Astrocyte of the cerebellum (primary cell): ENCODE results near the gene PRKN.

Experiments used
- DNase-seq: peaks from one replicate; pipeline ENCODE4 v3.0.0-alpha.2; 2011; ENCODE audit warnings: low read depth
- H3K4me3 ChIP-seq: 2 replicates; pipeline ENCODE4 v1.5.1; 2011; ENCODE audit warnings: mild to moderate bottlenecking, low read depth, low read length, moderate library complexity
- in situ Hi-C: cut with HindIII; loops from 2 replicates; pipeline ENCODE4 v1.10.0; 2017; ENCODE audit warnings: low sequenced_read_pairs
- TF ChIP-seq, protein P1 (sequence below): IDR thresholded peaks from 2 replicates; pipeline ENCODE4 v1.5.1; 2012; ENCODE audit warnings: low read length, low read depth, moderate library complexity, mild to moderate bottlenecking; ENCODE audit errors: missing control alignments

The PRKN gene

DNA sequence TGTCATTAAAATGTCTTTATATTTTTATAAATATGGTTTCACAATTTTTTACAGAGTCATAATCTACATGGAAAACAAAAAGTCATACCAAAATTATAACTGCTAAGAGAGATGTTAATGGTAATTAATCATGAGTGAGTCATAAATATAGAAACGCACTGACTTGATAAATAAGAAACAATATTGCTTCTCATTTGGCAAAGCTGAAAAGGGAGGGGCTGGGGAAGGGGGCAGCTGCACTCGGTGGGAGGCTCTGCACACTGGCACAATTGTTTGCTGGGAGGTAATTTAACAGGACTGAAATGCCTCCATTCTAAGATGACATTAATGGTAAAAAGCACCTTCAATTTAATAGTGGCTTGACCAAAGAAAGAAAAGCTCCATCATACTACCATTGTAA, 1320.5 kb downstream of the PRKN start:
- no peak for DNase-seq
- in situ Hi-C loops: no loop called here
- TF ChIP-seq, protein P1, sequence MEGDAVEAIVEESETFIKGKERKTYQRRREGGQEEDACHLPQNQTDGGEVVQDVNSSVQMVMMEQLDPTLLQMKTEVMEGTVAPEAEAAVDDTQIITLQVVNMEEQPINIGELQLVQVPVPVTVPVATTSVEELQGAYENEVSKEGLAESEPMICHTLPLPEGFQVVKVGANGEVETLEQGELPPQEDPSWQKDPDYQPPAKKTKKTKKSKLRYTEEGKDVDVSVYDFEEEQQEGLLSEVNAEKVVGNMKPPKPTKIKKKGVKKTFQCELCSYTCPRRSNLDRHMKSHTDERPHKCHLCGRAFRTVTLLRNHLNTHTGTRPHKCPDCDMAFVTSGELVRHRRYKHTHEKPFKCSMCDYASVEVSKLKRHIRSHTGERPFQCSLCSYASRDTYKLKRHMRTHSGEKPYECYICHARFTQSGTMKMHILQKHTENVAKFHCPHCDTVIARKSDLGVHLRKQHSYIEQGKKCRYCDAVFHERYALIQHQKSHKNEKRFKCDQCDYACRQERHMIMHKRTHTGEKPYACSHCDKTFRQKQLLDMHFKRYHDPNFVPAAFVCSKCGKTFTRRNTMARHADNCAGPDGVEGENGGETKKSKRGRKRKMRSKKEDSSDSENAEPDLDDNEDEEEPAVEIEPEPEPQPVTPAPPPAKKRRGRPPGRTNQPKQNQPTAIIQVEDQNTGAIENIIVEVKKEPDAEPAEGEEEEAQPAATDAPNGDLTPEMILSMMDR: no peak
- no peak overlapping the region for H3K4me3 ChIP-seq

DNA sequence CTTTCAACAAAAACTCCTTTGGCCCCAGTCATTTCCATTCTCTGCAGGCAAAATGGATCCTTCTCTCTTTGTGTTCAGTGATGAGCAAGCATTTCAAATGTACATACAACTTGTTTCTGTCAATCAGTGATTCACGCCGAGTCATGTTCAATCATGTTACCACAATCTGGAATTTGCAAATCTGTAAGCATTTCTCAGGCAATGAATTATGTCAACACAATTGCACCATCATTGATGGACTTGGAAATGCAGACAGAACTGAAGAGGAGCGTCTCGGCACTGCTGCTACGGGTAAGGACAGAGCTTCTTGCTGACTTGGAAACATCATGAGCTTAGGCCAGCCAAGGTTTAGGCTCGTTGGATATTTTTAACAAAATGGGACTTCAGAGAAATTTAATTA, 1320.9 kb downstream of the PRKN start:
- no peak overlapping the region for H3K4me3 ChIP-seq
- DNase-seq: peak; percentile 50
- in situ Hi-C loops: no loop called here
- TF ChIP-seq, protein P1: no peak

DNA sequence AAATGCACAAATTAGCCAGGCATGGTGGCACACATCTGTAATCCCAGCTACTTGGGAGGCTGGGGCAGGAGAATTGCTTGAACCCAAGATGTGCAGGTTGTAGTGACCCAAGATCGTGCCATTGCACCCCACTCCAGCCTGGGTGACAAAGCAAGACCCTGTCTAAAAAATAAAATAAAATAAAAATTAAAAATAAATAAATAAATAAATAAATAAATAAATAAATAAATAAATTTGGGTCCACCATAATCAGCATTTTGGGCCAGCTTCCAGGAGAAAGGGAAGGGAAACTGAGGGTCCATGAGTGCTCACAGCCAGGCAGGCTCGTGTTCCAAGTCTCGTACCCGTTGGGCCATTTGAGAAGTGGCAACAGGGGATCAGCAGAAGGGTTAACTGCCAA, 1322.1 kb downstream of the PRKN start:
- no peak for DNase-seq
- TF ChIP-seq, protein P1: no peak
- no peak overlapping the region for H3K4me3 ChIP-seq
- in situ Hi-C loops: no loop called here

- in situ Hi-C loops: no loop called here
- no peak overlapping the region for H3K4me3 ChIP-seq
- TF ChIP-seq, protein P1: no peak
- DNase-seq: no peak
Observed at GRCh38 chr6:161403717-161404116, 1323.8 kb downstream of the PRKN start.

- in situ Hi-C loops: no loop called here
- no peak for DNase-seq
- TF ChIP-seq, protein P1: no peak
- H3K4me3 ChIP-seq: no peak overlapping the region
Observed at GRCh38 chr6:161401587-161402309, 1325.8 kb downstream of the PRKN start.

GRCh38 chr6:161400671-161401070, 1326.9 kb downstream of the PRKN start:
- no peak overlapping the region for H3K4me3 ChIP-seq
- TF ChIP-seq, protein P1: no peak
- peak; percentile 75 for DNase-seq
- in situ Hi-C loops: no loop called here
